SK-N-MC (cell line): ENCODE data around the gene PROCA1.
A peak's percentile ranks its signal among the peaks of the same experiment; 100 is the strongest.
"Not testable (repeated sequence)": the region's sequence is repeated elsewhere in the genome, so short reads cannot be mapped to it uniquely, and the experiment has no call there.

Source experiments
- DNase-seq: peaks from one replicate; pipeline ENCODE4 v3.0.0-alpha.2; 2011; ENCODE audit warnings: low read depth, low spot score
- H3K27ac ChIP-seq: fragments of 200-600 bp; sonication (generic); 2 replicates; pipeline ENCODE4 v1.5.1; 2016; ENCODE audit warnings: mixed run types
- H3K36me3 ChIP-seq: fragments of 200-600 bp; sonication (generic); 2 replicates; pipeline ENCODE4 v1.6.1; 2017; ENCODE audit warnings: antibody characterized with exemption, low read length, mixed read lengths; ENCODE audit not compliant: insufficient read depth
- H3K4me3 ChIP-seq: fragments of 200-600 bp; sonication (generic); 2 replicates; pipeline ENCODE4 v1.5.1; 2016
- H3K9ac ChIP-seq: fragments of 200-600 bp; sonication (generic); 2 replicates; pipeline ENCODE4 v1.8.0; 2017; ENCODE audit warnings: mixed run types, mixed read lengths; ENCODE audit not compliant: insufficient read length
- H3K9me3 ChIP-seq: fragments of 200-600 bp; sonication (generic); 2 replicates; pipeline ENCODE4 v1.6.1; 2017; ENCODE audit warnings: low read depth, mild to moderate bottlenecking, antibody characterized with exemption, low read length, moderate library complexity, mixed read lengths
- EZH2 ChIP-seq: fragments of 200-600 bp; sonication (generic); IDR thresholded peaks from one replicate; pipeline ENCODE4 v1.6.1; 2017; ENCODE audit warnings: antibody characterized with exemption
- FOXP2 ChIP-seq: optimal IDR thresholded peaks from 2 replicates; pipeline ENCODE3; 2011; ENCODE audit warnings: mild to moderate bottlenecking, moderate library complexity; ENCODE audit not compliant: insufficient read depth; ENCODE audit errors: extremely low read length, control extremely low read depth
- POLR2AphosphoS5 ChIP-seq: IDR thresholded peaks from 2 replicates; pipeline ENCODE4 v1.6.1; 2012; ENCODE audit warnings: mild to moderate bottlenecking, low read depth, low read length, borderline replicate concordance

Gene PROCA1

DNA sequence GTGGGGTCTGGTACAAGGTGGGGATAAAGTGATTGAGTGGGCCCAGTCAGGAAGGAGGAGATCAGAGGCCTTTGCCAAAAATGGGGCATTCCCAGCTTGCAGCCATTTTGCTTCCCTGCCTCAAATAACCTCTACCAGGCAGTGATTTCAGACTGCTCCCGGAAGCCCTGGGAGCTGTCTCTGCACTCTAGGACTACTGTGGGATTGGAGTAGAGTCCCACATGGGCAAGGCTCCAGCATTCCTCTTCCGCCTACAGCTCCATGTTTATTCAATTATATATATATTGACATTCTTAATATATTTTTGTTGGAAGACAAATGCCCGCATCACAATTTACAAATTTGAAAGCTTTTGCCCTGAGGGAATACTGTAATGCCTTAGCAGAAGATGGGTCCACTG is 36.2 kb downstream of the PROCA1 start:
- TF ChIP-seq EZH2 (no peak), POLR2AphosphoS5 (no peak), FOXP2 (no peak)

DNA sequence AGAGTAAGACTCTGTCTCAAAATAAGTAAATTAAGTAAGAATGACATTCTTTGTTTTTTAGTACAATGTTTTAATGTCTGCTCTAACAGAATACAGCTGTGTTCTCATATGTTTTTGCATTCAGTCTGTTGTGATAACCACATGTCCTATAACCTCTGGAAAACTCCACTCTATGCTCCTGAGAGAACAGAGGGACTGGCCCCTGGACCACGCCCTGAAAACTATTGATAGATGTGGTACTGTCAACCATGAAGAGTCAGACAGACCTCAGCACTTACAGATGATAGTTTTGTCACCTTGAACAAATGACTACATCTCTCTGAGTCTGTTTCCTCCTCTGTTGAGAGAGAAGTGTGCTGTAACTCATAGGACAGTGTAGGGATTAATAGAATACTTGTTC is 41.8 kb downstream of the PROCA1 start:
- Histone ChIP-seq H3K9ac (no peak overlapping the region), H3K36me3 (peaks cover 79% of the 10 kb centered on the region), H3K4me3 (no peak overlapping the region), H3K27ac (no peak overlapping the region), H3K9me3 (no peaks in the 10 kb centered on the region)
- no peak for DNase-seq
- TF ChIP-seq FOXP2: no peak

More for the DNA sequence above, 36.2 kb downstream of the PROCA1 start:
- no peaks in the 10 kb centered on the region for H3K9me3 ChIP-seq
- no peak overlapping the region for H3K4me3 ChIP-seq
- no peak for DNase-seq
- no peak overlapping the region for H3K9ac ChIP-seq
- H3K27ac ChIP-seq: no peak overlapping the region
- peaks cover 86% of the 10 kb centered on the region for H3K36me3 ChIP-seq

DNA sequence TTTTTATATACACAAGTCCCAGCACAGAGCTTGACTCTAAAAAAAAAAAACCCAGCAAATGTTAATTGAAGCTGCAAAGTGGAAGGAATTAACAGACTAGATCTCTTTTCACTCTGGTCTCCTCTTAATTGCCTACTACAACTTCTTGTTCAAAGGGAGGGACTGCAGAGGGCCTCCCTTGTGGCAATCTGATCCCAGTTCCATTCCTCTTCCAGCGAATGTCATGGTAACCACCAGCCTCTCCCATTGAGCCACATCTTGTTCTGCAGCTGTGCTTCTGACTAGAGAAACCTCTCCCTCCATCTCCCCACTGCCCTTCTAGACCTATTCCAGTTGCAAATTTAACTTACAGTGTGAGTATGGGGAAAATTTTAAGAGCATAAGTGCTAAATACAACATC is 43.8 kb downstream of the PROCA1 start:
- DNase-seq: no peak
- no peak for TF ChIP-seq EZH2
- TF ChIP-seq POLR2AphosphoS5: no peak
- TF ChIP-seq FOXP2: no peak

DNA sequence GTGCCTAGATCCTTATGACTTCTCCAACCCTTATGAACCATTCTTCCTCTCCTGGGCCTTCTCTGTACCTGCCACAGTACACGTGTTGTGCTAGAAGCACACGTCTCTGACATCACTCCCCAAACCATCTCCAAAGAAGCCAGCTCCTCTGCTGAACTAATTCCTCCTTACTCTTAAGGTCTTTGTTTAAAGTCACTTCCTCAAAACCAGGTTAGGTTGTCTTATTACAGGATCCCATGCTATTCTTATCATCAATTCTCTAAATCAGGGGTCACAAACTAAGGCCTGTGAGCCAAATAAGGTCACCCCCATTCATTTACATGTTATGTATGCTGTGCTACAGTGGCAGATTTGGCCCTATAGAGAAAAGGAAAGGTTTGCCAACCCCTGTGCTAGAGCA is 45.7 kb downstream of the PROCA1 start:
- H3K9ac ChIP-seq: no peak overlapping the region
- no peak for DNase-seq

More for the DNA sequence above, 43.8 kb downstream of the PROCA1 start:
- Histone ChIP-seq H3K36me3 (peaks cover 63% of the 10 kb centered on the region), H3K27ac (no peak overlapping the region; the same call in 1 of the 2 replicates), H3K9ac (no peak overlapping the region), H3K9me3 (no peaks in the 10 kb centered on the region), H3K4me3 (no peak overlapping the region)

DNA sequence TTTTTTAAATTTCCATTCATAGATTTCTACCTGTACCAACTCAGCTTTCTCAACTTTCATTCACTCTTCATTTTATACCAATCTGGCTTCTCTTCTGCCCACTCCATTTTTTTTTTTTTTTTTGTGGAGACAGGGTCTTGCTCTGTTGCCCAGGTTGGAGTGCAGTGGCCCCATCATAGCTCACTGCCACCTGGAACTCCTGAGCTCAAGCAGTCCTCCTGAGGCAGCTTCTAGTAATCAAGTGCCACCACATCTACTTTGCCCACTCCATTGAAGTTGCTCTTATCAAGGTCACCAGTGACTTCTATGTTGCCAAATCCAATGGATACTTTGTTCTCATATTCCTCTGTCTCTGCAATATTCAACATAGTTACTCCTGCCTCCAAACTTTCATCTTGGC is 48.0 kb downstream of the PROCA1 start:
- H3K4me3 ChIP-seq: no peak overlapping the region; the same call in 1 of the 2 replicates
- no peak for TF ChIP-seq FOXP2
- TF ChIP-seq EZH2: no peak
- no peak for TF ChIP-seq POLR2AphosphoS5
- H3K27ac ChIP-seq: no peak overlapping the region
- DNase-seq: no peak
- H3K9ac ChIP-seq: no peak overlapping the region
- no peaks in the 10 kb centered on the region for H3K9me3 ChIP-seq
- H3K36me3 ChIP-seq: peaks cover 33% of the 10 kb centered on the region

More for the DNA sequence above, 45.7 kb downstream of the PROCA1 start:
- TF ChIP-seq FOXP2: no peak
- TF ChIP-seq POLR2AphosphoS5: no peak
- no peak for TF ChIP-seq EZH2
- H3K4me3 ChIP-seq: no peak overlapping the region
- H3K9me3 ChIP-seq: no peaks in the 10 kb centered on the region
- peaks cover 44% of the 10 kb centered on the region for H3K36me3 ChIP-seq
- no peak overlapping the region for H3K27ac ChIP-seq

GRCh38 chr17:28662527-28662829 is 49.2 kb downstream of the PROCA1 start:
- DNase-seq: no peak

GRCh38 chr17:28661635-28662526 is 49.8 kb downstream of the PROCA1 start, which contains the start of the genes SDF2 and SUPT6H:
TSS of gene SDF2 (minus strand) at chr17:28661906. CDS start at chr17:28661876, 30 bp downstream.
TSS of gene SUPT6H (plus strand) at chr17:28662205. CDS start at chr17:28673402, 11,197 bp downstream.
- Histone ChIP-seq H3K9me3 (no peaks in the 10 kb centered on the region), H3K36me3 (peaks cover 25% of the 10 kb centered on the region), H3K27ac (peak within 1 kb of the TSS; percentile 93), H3K9ac (peak within 1 kb of the TSS; percentile 91), H3K4me3 (peak within 1 kb of the TSS; percentile 84)
- TF ChIP-seq FOXP2: no peak
- no peak for TF ChIP-seq EZH2
- TF ChIP-seq POLR2AphosphoS5: peak; percentile 93
- peak; percentile 50 for DNase-seq

More at GRCh38 chr17:28662527-28662829, 49.2 kb downstream of the PROCA1 start:
- Histone ChIP-seq H3K4me3 (peak overlapping the region; percentile 84), H3K27ac (peak overlapping the region; percentile 93), H3K9ac (peak overlapping the region; percentile 91), H3K36me3 (peaks cover 25% of the 10 kb centered on the region), H3K9me3 (no peaks in the 10 kb centered on the region)
- TF ChIP-seq POLR2AphosphoS5 (no peak), FOXP2 (no peak), EZH2 (no peak)

GRCh38 chr17:28659497-28659881 is 52.2 kb downstream of the PROCA1 start:
- H3K4me3 ChIP-seq, H3K9me3 ChIP-seq, DNase-seq, H3K27ac ChIP-seq, H3K9ac ChIP-seq, H3K36me3 ChIP-seq: not testable (repeated sequence)

- not testable (repeated sequence) for H3K9ac ChIP-seq, DNase-seq, H3K36me3 ChIP-seq, H3K4me3 ChIP-seq, H3K9me3 ChIP-seq, H3K27ac ChIP-seq
These were observed 52.8 kb downstream of the PROCA1 start for GRCh38 chr17:28658766-28659496.

DNA sequence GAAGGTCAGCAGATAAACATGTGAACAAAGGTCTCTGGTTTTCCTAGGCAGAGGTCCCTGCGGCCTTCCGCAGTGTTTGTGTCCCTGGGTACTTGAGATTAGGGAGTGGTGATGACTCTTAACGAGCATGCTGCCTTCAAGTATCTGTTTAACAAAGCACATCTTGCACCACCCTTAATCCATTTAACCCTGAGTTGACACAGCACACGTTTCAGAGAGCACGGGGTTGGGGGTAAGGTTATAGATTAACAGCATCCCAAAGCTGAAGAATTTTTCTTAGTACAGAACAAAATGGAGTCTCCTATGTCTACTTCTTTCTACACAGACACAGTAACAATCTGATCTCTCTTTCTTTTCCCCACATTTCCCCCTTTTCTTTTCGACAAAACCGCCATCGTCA is 53.3 kb downstream of the PROCA1 start:
- not testable (repeated sequence) for H3K9me3 ChIP-seq, H3K27ac ChIP-seq, H3K9ac ChIP-seq, DNase-seq, H3K36me3 ChIP-seq, H3K4me3 ChIP-seq
